Transverse colon (tissue), 4 donors: ENCODE results near the gene MSI2.

ENCODE experiments used
- POLR2AphosphoS5 ChIP-seq, 3 donors: sonication (generic); formaldehyde crosslinking; IDR thresholded peaks; one replicate each; pipeline ENCODE4 v1.6.1; 2016; ENCODE audit warnings: antibody characterized with exemption in 3 of 3
- TF ChIP-seq, protein P1 (sequence below), 5 experiments: fragments of 200-600 bp in 3 of 5; fragments of 450-650 bp in 2 of 5; sonication (generic) in 3 of 5; IDR thresholded peaks; 1 replicate in 2 of 5; 2 replicates in 3 of 5; pipeline ENCODE4 v1.5.1; 2016 to 2017; ENCODE audit warnings: antibody characterized with exemption in 5 of 5, inconsistent platforms in 3 of 5, mild to moderate bottlenecking in 2 of 5, moderate library complexity in 1 of 5

DNA sequence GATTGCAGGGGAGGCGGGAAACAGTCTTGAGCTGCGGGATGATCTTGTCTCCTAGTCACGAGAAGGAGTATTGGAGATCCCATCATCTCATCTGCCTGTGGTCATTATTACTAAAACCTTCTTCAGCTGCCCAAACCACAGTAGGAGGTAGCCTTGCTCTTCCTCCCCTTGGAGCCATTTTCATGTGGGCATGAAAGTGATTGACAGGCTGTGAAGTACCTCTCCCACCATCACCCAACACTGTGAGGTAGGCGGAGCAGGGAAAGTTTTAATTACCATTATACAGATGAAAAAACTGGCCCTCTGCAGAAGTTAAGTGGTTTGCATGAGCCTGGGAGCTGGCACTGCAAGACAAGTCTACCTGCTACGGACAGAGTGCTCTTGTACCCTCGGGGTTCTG is 237.3 kb downstream of the MSI2 start:
- TF ChIP-seq, protein P1, sequence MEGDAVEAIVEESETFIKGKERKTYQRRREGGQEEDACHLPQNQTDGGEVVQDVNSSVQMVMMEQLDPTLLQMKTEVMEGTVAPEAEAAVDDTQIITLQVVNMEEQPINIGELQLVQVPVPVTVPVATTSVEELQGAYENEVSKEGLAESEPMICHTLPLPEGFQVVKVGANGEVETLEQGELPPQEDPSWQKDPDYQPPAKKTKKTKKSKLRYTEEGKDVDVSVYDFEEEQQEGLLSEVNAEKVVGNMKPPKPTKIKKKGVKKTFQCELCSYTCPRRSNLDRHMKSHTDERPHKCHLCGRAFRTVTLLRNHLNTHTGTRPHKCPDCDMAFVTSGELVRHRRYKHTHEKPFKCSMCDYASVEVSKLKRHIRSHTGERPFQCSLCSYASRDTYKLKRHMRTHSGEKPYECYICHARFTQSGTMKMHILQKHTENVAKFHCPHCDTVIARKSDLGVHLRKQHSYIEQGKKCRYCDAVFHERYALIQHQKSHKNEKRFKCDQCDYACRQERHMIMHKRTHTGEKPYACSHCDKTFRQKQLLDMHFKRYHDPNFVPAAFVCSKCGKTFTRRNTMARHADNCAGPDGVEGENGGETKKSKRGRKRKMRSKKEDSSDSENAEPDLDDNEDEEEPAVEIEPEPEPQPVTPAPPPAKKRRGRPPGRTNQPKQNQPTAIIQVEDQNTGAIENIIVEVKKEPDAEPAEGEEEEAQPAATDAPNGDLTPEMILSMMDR (IDR thresholded peaks at IDR 0.05): no peak
- no peak for TF ChIP-seq POLR2AphosphoS5 (IDR thresholded peaks at IDR 0.05)
